Liver (tissue), 9 donors: ENCODE results near the gene STXBP6. TPM values are rescaled to one million over a fixed set of nuclear protein-coding genes. Genes with fewer than 3 reads are reported as not detected.

Source experiments
- DNase-seq: peaks from one replicate; pipeline ENCODE4 v3.0.0-alpha.2; 2017; ENCODE audit warnings: low spot score
- H3K27ac ChIP-seq, 2 donors: one replicate each; pipeline ENCODE4 v1.7.0; 2013; ENCODE audit warnings: inconsistent platforms in 2 of 2, low read length in 2 of 2, control low read depth in 1 of 2, low read depth in 1 of 2, mild to moderate bottlenecking in 1 of 2
- H3K27me3 ChIP-seq, 4 donors: one replicate each; pipeline versions ENCODE4 v1.6.1 to v1.7.0; 2013; ENCODE audit warnings: low read length in 3 of 4, inconsistent platforms in 1 of 4, mild to moderate bottlenecking in 1 of 4, moderate library complexity in 1 of 4; ENCODE audit not compliant: control insufficient read depth in 4 of 4, insufficient read depth in 4 of 4
- H3K36me3 ChIP-seq, 4 donors: one replicate each; pipeline versions ENCODE4 v1.6.1 to v1.7.0; 2013; ENCODE audit warnings: low read length in 3 of 4, mild to moderate bottlenecking in 3 of 4, low read depth in 1 of 4, moderate library complexity in 1 of 4; ENCODE audit not compliant: control insufficient read depth in 4 of 4, insufficient read depth in 3 of 4
- H3K4me1 ChIP-seq, 4 donors: one replicate each; pipeline versions ENCODE4 v1.6.1 to v1.7.0; 2013; ENCODE audit warnings: low read length in 3 of 4, mild to moderate bottlenecking in 3 of 4, moderate library complexity in 1 of 4; ENCODE audit not compliant: control insufficient read depth in 4 of 4, insufficient read depth in 4 of 4
- H3K4me3 ChIP-seq, 3 donors: one replicate each; pipeline versions ENCODE4 v1.6.1 to v1.7.0; 2013; ENCODE audit warnings: low read length in 3 of 3, control low read depth in 1 of 3, low read depth in 1 of 3, mild to moderate bottlenecking in 1 of 3
- H3K9ac ChIP-seq, 2 donors: one replicate each; pipeline ENCODE4 v1.7.0; 2013; ENCODE audit warnings: low read length in 2 of 2, mild to moderate bottlenecking in 2 of 2, moderate library complexity in 2 of 2, control low read depth in 1 of 2, low read depth in 1 of 2
- H3K9me3 ChIP-seq, 4 donors: one replicate each; pipeline versions ENCODE4 v1.6.1 to v1.7.0; 2013; ENCODE audit warnings: low read length in 3 of 4; ENCODE audit not compliant: control insufficient read depth in 4 of 4
- ATF3 ChIP-seq: IDR thresholded peaks from 2 replicates; pipeline ENCODE4 v1.6.1; 2016; ENCODE audit warnings: antibody characterized with exemption
- CTCF ChIP-seq: fragments of 150-350 bp; IDR thresholded peaks from 2 replicates; pipeline ENCODE4 v1.5.1; 2017; ENCODE audit warnings: improper control_type of control experiment, low read depth, low read length; ENCODE audit not compliant: missing input control
- EGR1 ChIP-seq, 2 donors: IDR thresholded peaks; 2 replicates each; pipeline ENCODE4 v1.6.1; 2016 to 2018; ENCODE audit warnings: antibody characterized with exemption in 2 of 2, low read depth in 2 of 2
- FOXA1 ChIP-seq: IDR thresholded peaks from 2 replicates; pipeline ENCODE4 v1.6.1; 2016; ENCODE audit warnings: antibody characterized with exemption
- FOXA2 ChIP-seq: IDR thresholded peaks from 2 replicates; pipeline ENCODE4 v1.6.1; 2016; ENCODE audit warnings: antibody characterized with exemption
- GABPA ChIP-seq, 2 donors: IDR thresholded peaks in 1 of 2; conservative IDR thresholded peaks in 1 of 2; 2 replicates each; pipeline ENCODE4 v1.6.1; 2016; ENCODE audit warnings: antibody characterized with exemption in 2 of 2, mild to moderate bottlenecking in 1 of 2, moderate library complexity in 1 of 2
- HNF4A ChIP-seq, 2 donors: conservative IDR thresholded peaks; 2 replicates each; pipeline ENCODE4 v1.6.1; 2016; ENCODE audit warnings: antibody characterized with exemption in 2 of 2, mild to moderate bottlenecking in 2 of 2
- HNF4G ChIP-seq: IDR thresholded peaks from 2 replicates; pipeline ENCODE4 v1.6.1; 2016; ENCODE audit warnings: antibody characterized with exemption
- JUND ChIP-seq, 2 donors: IDR thresholded peaks; 2 replicates each; pipeline ENCODE4 v1.6.1; 2016; ENCODE audit warnings: antibody characterized with exemption in 2 of 2
- MAX ChIP-seq: IDR thresholded peaks from 2 replicates; pipeline ENCODE4 v1.6.1; 2016; ENCODE audit warnings: antibody characterized with exemption
- NR2F2 ChIP-seq: IDR thresholded peaks from 2 replicates; pipeline ENCODE4 v1.6.1; 2016; ENCODE audit warnings: antibody characterized with exemption
- RAD21 ChIP-seq, 2 donors: IDR thresholded peaks; 2 replicates each; pipeline ENCODE4 v1.6.1; 2016; ENCODE audit warnings: antibody characterized with exemption in 2 of 2, mild to moderate bottlenecking in 2 of 2
- REST ChIP-seq: IDR thresholded peaks from 2 replicates; pipeline ENCODE4 v1.6.1; 2016; ENCODE audit warnings: antibody characterized with exemption, mild to moderate bottlenecking
- RXRA ChIP-seq, 2 donors: IDR thresholded peaks; 2 replicates each; pipeline ENCODE4 v1.6.1; 2017 to 2018; ENCODE audit warnings: antibody characterized with exemption in 2 of 2, mild to moderate bottlenecking in 1 of 2
- SP1 ChIP-seq: IDR thresholded peaks from 2 replicates; pipeline ENCODE4 v1.6.1; 2018; ENCODE audit warnings: antibody characterized with exemption, mild to moderate bottlenecking
- TAF1 ChIP-seq: conservative IDR thresholded peaks from 2 replicates; pipeline ENCODE4 v1.6.1; 2016; ENCODE audit warnings: antibody characterized with exemption, mild to moderate bottlenecking
- YY1 ChIP-seq: IDR thresholded peaks from 2 replicates; pipeline ENCODE4 v1.6.1; 2016; ENCODE audit warnings: antibody characterized with exemption, mild to moderate bottlenecking
- ZBTB33 ChIP-seq: IDR thresholded peaks from 2 replicates; pipeline ENCODE4 v1.6.1; 2016; ENCODE audit warnings: antibody characterized with exemption
- WGBS: extraction: QIAGEN DNeasy Blood & Tissue Kit; methylation state at CpG from one replicate; pipeline ENCODE4 v1.1.7; 2013; 5-methylcytosine and 5-hydroxymethylcytosine counted together
- polyA plus RNA-seq, 2 donors: library from polyadenylated mRNA; stranded (reverse) in 1 of 2; unstranded in 1 of 2; fragments of 200-250 nt in 1 of 2; fragments of >200 nt in 1 of 2; fragmentation: Nextera tagmentation in 1 of 2; extraction: Ambion mirVana in 1 of 2; gene quantifications; one replicate each; pipeline versions ENCODE4 v1.2.1 to v1.2.3, GENCODE V29; 2013 to 2015
- total RNA-seq, 2 donors: library from RNA; depleted of rRNA; stranded (reverse); fragments of >200 nt; gene quantifications; one replicate each; pipeline ENCODE4 v1.2.3, GENCODE V29; 2014
- donor health status: healthy.
- donor health status: healthy.
- donor health status: healthy.
- donor health status: healthy.
- donor health status: healthy.

Gene STXBP6
- total and polyA plus RNA-seq, 4 donors, result 1.4 to 3.8 (median 1.8) TPM

- WGBS, result 88% methylated on average over 2 of the region's 2 CpGs
- no peak for DNase-seq
- H3K9ac ChIP-seq, result no peak overlapping the region
- H3K36me3 ChIP-seq, result no peaks in the 10 kb centered on the region
- no peaks in the 10 kb centered on the region for H3K4me1 ChIP-seq
- no peaks in the 10 kb centered on the region for H3K9me3 ChIP-seq
- H3K27me3 ChIP-seq, result no peaks in the 10 kb centered on the region
- H3K27ac ChIP-seq, result no peak overlapping the region
- TF ChIP-seq NR2F2, result no peak
- TF ChIP-seq FOXA1, result no peak
- TF ChIP-seq ZBTB33, result no peak
- TF ChIP-seq TAF1, result no peak
- TF ChIP-seq EGR1 (IDR thresholded peaks at IDR 0.05; ENCODE audit: low read depth in 2 of 2), result no peak
- TF ChIP-seq FOXA2, result no peak
- TF ChIP-seq CTCF, result no peak
- no peak for TF ChIP-seq GABPA (IDR thresholded peaks at IDR 0.05 in 1 of 2, conservative IDR thresholded peaks at IDR 0.05 in 1 of 2)
- no peak for TF ChIP-seq SP1
- TF ChIP-seq JUND (IDR thresholded peaks at IDR 0.05), result no peak
- no peak for TF ChIP-seq YY1
- no peak for TF ChIP-seq REST
- no peak for TF ChIP-seq HNF4A (conservative IDR thresholded peaks at IDR 0.05)
- TF ChIP-seq RXRA (IDR thresholded peaks at IDR 0.05), result no peak
- no peak for TF ChIP-seq MAX
- TF ChIP-seq HNF4G, result no peak
- TF ChIP-seq ATF3, result no peak
- TF ChIP-seq RAD21 (IDR thresholded peaks at IDR 0.05), result no peak
- no peak overlapping the region for H3K4me3 ChIP-seq
Measured at GRCh38 chr14:25017562-25017961, 32.4 kb downstream of the STXBP6 start.
